GM19239 (cell line): ENCODE results near the gene MAP7D1.

Experiments
- DNase-seq: peaks from one replicate; pipeline ENCODE4 v3.0.0; 2011; ENCODE audit warnings: low spot score; ENCODE audit not compliant: insufficient read length
- FAIRE-seq: peaks from 2 replicates; lab custom pipeline; 2011; peaks lifted over from hg19 to GRCh38; lab: Jason Lieb, UNC

MAP7D1 gene

GRCh38 chr1:36126005-36126716 lies 29.8 kb upstream of the MAP7D1 start:
- DNase-seq (no peak), FAIRE-seq (no peak)

- FAIRE-seq (no peak), DNase-seq (no peak)
Measured at GRCh38 chr1:36126797-36127500, 29.0 kb upstream of the MAP7D1 start.

- FAIRE-seq (no peak), DNase-seq (no peak)
Measured at GRCh38 chr1:36128126-36128904, 27.6 kb upstream of the MAP7D1 start.

- FAIRE-seq (no peak), DNase-seq (no peak)
Measured at GRCh38 chr1:36128905-36129206, 27.1 kb upstream of the MAP7D1 start.

GRCh38 chr1:36132029-36132428 lies 23.9 kb upstream of the MAP7D1 start:
- FAIRE-seq (no peak), DNase-seq (no peak)

- FAIRE-seq: no peak
- no peak for DNase-seq
Measured at GRCh38 chr1:36133484-36133883, 22.5 kb upstream of the MAP7D1 start.

- FAIRE-seq: no peak
- no peak for DNase-seq
Measured at GRCh38 chr1:36134031-36134430, 21.9 kb upstream of the MAP7D1 start.

- no peak for DNase-seq
- peak; percentile 39 for FAIRE-seq
Measured at GRCh38 chr1:36134505-36135329, 21.2 kb upstream of the MAP7D1 start.

GRCh38 chr1:36135330-36135667 lies 20.7 kb upstream of the MAP7D1 start:
- DNase-seq (no peak), FAIRE-seq (no peak)

GRCh38 chr1:36135796-36136195 lies 20.2 kb upstream of the MAP7D1 start:
- DNase-seq (no peak), FAIRE-seq (no peak)

- DNase-seq (no peak), FAIRE-seq (no peak)
Measured at GRCh38 chr1:36136535-36136934, 19.4 kb upstream of the MAP7D1 start.

- DNase-seq (no peak), FAIRE-seq (no peak)
Measured at GRCh38 chr1:36137226-36137625, 18.7 kb upstream of the MAP7D1 start.

- FAIRE-seq (no peak), DNase-seq (no peak)
Measured at GRCh38 chr1:36137776-36138175, 18.2 kb upstream of the MAP7D1 start.

GRCh38 chr1:36139521-36139920 lies 16.4 kb upstream of the MAP7D1 start:
- no peak for FAIRE-seq
- no peak for DNase-seq

- FAIRE-seq (no peak), DNase-seq (no peak)
Measured at GRCh38 chr1:36142121-36142520, 13.8 kb upstream of the MAP7D1 start.

- no peak for DNase-seq
- no peak for FAIRE-seq
Measured at GRCh38 chr1:36143424-36143823, 12.5 kb upstream of the MAP7D1 start.

- FAIRE-seq (no peak), DNase-seq (no peak)
Measured at GRCh38 chr1:36144413-36144812, 11.5 kb upstream of the MAP7D1 start.

- DNase-seq: no peak
- peak; percentile 33 for FAIRE-seq
Measured at GRCh38 chr1:36148821-36149236, 7.1 kb upstream of the MAP7D1 start.

- peak; percentile 99 for FAIRE-seq
Measured at GRCh38 chr1:36149237-36149972, 6.6 kb upstream of the MAP7D1 start, which contains the start of gene TRAPPC3. TSS of gene TRAPPC3 (minus strand) at chr1:36149486. CDS start at chr1:36149378, 108 bp downstream.

GRCh38 chr1:36149973-36150295 lies 6.0 kb upstream of the MAP7D1 start:
- DNase-seq (no peak), FAIRE-seq (peak; percentile 72)

More at GRCh38 chr1:36149237-36149972, 6.6 kb upstream of the MAP7D1 start, which contains the start of gene TRAPPC3:
- DNase-seq: peak; percentile 92
